Loucy (cell line): ENCODE results near the gene NFASC.

ENCODE experiments used
- CTCF ChIP-seq: fragments of 200-600 bp; sonication (generic); conservative IDR thresholded peaks from 2 replicates; pipeline ENCODE4 v1.5.1; 2014; ENCODE audit warnings: mild to moderate bottlenecking, antibody characterized with exemption, low read length
- EZH2phosphoT487 ChIP-seq: fragments of 200-600 bp; IDR thresholded peaks from 2 replicates; pipeline ENCODE4 v1.6.1; 2018; ENCODE audit warnings: antibody characterized with exemption, mild to moderate bottlenecking, moderate library complexity, borderline replicate concordance

- no peak for TF ChIP-seq CTCF
- no peak for TF ChIP-seq EZH2phosphoT487
Observed at GRCh38 chr1:204976646-204977045, 106.0 kb downstream of the NFASC start.
